NCI-H2227 (cell line): ENCODE data around the gene TP63.
"Not testable (repeated sequence)": the region's sequence is repeated elsewhere in the genome, so short reads cannot be mapped to it uniquely, and the experiment has no call there.

Experiments
- DNase-seq: peaks from one replicate; lab custom pipeline; 2025; ENCODE audit not compliant: unreplicated experiment; lab: John Stamatoyannopoulos, UW

The TP63 gene

DNA sequence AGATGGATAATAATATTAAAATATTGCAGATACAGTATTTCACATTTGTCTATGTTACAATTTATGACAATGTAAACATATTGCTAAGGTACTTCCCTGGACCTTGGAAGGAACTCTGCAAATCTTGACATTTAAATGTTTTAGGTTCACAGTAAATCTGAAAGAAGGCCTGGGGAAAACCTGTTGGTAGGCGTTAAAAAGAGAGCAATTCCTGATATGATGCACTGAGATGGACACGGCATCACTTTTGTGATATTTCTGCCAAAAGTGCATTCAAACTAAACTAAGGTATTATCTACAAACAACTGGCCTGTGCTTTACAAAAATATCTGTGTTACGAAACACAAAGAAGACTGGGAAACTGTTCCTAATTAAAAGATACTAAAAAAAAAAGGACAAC, 6.1 kb upstream of the TP63 start:
- no peak for DNase-seq

DNA sequence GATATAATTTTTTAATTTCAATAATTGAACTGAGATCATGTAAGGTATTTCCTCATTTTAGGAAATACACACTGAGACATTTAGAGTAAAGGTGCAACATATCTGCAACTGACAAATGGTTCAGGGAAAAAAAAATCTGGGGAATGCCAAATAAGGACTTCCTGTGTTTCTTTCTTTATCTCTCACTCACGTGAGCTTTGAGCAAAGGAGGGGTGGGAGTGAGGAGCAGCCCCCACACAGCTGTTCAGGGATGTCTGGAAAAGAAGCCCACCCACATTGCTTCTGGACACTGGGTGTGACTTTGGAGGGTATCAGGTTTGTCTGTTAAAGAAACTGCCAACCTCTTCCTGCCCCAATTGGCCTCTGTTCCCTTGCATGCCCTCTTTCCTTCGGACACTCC, 5.6 kb upstream of the TP63 start:
- no peak for DNase-seq

DNA sequence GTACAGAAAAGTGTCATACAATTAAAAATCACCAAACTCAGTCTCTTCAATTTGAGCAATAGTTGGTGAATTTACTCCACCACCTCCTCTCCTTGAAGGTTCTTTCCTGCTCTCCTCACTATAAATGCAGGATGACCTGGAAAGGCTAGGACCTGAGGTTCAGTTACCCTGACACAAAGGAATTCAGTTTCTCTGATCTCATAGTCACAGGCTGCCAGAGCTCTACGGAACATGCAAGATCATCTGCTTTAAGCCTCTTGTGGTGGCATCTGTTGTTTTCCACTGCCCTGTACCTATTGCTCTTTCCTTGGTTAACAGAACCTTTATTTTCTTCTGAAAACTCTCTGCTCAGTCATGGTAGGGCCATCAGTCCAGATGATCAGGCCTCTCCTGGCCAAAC, 4.9 kb upstream of the TP63 start:
- DNase-seq = no peak

DNA sequence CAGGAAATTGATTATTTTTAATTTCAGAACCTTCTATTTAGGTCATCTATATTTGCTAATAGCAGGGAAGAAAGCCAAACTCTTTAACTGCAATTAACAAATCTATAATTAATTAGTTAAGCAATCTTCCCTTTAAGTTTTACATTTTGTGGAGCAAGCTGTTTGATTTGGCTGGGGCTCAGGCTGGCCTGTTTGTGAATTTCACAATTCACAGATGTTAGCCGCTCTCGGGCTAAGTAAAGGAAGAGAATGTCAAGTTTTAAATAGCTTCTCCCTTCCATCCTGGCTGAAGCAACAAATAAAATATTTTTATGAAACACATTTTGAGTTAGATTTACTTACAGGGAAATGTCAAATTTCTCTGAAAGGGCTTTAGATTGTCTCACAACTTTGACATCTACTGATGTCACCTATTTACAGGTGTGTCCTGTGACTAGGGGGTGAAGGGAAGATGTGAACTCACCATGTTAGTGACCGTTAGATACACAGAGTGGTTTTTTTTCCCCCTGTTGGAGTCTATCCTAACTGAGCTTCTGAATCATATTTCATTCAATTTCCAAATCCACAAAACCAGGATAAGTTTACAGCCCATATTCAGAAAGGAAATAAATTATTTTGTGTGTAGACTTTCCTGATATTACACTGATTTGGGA, 1.3 kb upstream of the TP63 start:
- DNase-seq = no peak

DNA sequence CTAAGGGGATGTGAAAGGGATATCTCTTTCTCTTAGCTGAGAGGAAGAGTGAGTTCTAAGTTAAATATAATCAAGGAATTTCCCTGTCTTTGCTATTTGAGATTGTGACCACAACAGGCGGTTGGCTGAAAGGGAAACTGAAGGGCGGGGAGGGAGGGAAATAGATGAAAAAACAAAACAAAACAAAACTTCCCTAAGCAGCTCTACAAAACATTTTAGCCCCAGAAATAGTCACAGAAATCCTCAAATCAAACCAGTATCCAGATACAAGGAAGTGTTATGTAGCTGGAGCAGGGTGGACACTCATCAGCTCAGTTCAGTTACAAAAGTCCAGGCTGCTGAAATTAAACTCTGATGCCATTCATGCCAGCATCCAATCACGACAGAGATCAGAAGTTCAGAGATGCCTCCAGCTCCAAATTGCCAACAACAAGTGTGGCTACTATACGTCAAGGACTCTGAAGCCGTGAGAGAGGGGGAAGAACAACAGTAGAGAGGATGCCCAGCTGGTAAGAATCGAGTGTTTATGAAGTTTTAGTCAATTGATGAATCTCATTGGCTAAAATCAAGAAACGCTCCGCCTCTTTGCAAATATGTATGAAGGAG, 319 bp upstream of the TP63 start:
- no peak for DNase-seq

DNA sequence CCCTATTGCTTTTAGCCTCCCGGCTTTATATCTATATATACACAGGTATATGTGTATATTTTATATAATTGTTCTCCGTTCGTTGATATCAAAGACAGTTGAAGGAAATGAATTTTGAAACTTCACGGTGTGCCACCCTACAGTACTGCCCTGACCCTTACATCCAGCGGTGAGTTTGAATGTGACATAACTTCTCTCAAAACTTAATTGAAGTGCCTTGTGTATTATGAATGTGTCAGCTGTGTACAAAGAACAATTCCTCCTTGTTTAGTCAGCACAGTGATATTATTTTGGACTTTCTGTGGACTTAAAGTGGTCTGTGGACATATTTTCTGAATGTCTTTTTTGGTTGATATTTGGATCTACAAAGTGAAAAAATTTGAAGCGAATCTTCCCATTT, 220 bp downstream of the TP63 start:
- no peak for DNase-seq

DNA sequence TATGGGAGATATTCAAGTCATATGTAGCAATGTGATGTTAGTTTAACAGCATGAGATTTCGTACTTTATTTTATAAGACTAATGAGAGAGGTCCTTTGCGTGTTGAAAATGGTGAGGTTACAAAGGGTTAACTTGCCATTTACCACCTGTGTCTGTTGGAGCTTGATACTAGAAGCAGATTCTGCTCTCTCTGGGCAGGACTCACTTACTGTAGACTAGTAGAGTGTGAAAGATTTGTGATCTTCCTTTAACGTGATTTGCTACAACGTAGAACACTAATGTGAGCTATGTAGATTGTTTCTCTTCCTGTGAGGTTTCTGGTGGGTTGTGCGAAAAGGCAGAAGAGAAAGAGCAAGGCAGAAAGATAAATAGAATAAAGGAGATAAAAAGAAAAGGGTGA, 1.1 kb downstream of the TP63 start:
- no peak for DNase-seq

DNA sequence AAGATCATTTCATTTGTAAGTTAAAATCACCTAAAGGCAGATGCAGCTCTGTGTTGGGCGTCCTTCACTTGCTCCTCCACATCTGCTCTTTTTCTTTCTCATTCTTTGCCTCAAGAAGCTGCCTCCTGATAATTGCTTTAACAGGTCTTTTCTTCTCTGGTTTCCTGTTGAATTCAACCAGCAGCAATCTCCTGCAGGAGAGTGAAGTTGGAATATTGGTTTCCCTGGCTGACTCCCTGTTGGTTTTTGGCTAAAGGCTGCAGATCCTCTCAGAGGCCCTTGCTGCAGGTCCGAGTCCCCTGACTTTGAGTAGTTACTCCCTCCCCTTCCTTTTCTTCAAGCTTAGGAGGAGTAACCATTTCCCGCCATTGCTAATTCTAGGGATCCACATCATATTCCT, 4.2 kb downstream of the TP63 start:
- DNase-seq = no peak

DNA sequence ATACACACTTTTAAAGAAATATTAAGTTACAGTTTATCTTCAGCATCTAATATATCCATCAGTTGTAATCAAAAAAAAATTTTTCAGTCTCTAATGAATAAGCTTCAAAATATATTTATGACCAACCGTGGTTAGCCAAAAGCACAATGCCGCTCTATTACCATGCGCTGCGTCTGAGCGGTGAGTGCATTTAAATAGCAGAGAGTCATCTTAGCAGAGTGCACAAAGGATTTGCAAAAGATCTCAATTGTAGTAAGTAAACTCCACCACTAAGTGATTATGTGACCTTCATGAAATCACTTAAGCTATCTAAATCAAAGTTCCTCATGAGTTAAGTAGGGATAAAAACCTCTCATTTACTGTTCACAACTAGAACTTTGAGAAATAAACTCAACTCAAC, 4.9 kb downstream of the TP63 start:
- DNase-seq = no peak

DNA sequence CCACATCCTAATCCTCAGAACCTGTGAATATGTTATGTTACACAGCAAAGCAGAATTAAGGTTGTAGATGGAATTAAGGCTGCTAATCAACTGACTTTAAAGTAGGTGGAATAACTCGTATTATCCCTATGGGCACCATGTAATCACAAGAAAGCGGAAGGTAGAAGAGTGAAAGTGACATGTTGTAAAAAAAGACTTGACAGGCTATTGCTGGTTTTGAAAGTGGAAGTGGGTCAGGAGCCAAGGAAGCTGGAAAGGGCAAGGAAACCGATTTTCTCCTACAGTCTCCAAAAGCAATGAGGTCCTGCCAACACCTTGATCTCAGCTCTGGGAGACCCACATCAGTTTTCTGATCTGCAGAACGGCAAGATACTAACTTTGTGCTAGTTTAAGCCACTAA, 6.6 kb downstream of the TP63 start:
- DNase-seq = no peak

DNA sequence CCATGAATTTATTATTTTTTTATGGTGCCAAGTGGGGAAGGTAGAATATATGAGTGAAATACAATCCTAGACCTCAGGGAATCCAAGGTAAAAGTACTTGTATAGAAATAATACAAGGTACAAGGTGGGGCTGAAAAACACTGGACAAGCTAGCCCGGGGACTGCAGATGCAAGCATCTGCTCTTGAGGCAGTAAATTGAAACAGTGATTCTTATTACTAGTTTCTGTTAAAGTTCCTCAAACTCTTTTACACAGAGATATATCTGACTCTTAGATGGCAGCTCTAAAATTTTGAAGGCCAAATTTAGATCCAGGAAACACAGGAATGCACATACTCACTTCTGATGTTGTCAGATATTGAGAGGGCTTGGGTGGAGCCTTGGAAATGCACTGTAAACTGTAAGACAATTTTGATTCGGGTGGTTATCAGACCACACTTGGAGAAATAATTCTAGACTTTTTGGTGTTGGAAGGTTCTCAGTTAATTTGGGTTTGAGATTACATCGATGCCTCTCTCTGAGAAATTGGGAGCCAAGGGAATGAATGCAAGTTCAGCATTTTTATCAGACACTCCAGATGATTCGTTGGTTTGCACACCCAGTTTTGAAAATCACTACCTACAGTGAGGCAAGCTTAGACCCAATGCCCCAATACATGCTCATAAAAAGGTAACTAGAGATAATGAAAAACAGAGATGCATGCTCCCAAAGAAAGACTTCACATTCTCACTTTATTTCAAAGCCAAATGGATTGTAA, 7.3 kb downstream of the TP63 start:
- no peak for DNase-seq

DNA sequence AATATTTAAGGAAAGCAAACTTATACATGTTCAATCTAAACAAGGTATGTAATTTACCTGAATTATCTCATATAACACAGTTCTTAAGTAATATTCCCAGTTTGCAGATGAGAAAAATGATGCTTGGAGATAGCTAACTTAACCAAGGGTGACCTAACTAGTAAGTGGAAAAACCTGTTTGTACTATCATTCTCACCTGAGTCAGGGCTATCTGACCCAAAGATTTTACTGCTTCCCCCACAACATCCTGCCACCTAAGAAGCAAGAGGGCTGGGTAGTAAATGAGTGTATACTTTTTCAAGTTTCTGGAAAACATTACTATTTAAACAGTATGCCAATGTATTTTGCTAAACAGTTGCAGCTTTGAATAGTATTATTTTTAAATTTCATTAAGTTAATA, 10.6 kb downstream of the TP63 start:
- DNase-seq = no peak

DNA sequence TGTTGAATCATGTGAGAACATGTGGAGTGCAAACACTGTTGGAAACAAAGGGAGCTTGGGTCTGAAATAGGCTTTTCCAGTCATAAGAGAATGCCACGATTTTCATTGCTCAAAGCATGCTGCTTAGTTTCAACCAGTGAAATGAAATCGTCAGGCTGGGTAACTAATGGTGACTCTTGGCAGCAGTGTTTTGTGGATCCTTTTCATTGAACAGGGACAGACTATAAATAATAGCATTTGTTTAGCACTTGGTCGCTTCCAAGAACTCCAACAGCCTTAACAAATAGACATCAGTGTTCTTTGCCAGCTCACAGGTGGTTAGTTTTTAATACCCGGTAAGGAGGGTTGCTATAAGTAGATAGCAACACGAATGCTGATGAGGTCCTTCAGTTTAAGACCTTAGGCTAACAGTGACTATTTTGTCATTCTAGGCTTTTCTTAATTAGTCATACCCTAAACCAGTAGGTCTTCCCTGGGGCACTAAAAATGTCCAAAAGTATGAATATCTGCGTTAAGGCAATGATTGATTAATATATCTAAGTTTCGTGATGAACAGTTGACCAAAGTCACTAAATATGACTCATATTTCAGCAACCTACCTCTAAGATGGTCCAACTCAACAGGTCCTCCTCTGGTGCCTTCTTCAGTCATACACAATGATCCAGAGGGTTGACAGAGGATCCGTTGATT, 15.8 kb downstream of the TP63 start:
- DNase-seq = no peak

DNA sequence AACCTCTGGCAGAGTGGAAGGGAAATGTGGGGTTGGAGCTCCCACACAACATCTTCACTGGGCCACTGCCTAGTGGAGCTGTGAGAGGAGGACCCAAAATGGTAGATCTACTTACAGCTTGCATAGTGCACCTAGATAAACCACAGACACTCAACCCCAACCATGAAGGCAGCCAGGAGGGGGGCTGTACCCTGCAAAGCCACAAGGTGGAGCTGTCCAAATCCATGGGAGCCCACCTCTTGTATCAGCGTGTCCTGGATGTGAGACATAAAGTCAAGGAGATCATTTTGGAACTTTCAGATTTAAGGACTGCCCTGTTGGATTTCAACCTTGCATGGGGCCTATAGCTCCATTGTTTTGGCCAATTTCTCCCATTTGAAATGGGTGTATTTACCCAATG, 20.9 kb downstream of the TP63 start:
- no peak for DNase-seq

DNA sequence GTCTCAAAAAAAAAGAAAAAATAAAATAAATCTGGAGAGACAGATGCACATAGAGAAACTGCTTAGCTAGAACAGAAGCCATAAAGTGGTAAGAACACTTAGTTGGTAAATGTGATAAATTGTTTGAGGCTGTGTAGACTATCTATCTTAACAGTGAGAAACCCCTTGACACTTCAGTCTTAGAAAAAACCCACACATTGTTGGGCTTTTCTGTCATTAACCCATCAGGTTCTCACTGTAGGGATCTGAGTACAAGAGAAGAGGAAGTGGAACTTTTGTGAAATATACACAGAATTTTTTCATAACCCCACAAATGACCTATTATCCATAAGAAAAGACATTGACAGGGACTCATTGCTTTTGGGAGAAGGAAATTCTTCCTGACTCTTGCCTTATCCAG, 24.4 kb downstream of the TP63 start:
- no peak for DNase-seq

DNA sequence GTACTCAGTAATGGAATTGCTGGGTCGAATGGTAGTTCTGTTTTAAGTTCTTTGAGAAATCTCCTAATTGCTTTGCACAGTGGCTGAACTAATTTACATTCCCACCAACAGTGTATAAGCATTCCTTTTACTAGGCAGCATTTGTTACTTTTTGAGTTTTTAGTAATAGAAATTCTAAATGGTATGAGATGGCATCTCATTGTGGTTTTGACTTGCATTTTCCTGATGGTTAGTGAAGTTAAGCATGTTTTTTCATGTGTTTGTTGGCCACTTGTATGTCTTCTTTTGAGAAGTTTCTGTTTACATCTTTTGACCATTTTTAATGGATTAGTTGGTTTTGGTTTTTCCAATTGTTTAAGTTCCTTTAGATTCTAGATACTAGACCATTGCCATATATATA, 28.4 kb downstream of the TP63 start:
- DNase-seq = no peak

DNA sequence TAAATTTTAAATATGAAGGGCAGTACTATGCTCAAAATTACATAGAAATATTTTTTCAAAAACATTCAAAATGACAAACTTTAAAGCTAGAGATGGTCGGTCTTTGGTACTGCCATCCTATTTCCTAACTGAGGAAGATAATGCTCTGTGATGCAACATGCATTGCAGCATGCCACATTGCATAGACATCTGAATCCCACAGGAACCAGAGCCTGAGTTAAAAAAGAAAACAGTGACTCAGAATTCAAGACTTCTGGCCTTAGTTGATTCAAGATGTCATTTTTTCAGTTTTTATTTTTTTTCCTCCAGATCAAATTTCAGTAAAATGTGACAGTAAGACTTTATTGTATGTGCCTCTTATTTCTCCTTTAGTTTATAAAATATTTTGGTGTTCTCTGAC, 33.1 kb downstream of the TP63 start:
- no peak for DNase-seq

DNA sequence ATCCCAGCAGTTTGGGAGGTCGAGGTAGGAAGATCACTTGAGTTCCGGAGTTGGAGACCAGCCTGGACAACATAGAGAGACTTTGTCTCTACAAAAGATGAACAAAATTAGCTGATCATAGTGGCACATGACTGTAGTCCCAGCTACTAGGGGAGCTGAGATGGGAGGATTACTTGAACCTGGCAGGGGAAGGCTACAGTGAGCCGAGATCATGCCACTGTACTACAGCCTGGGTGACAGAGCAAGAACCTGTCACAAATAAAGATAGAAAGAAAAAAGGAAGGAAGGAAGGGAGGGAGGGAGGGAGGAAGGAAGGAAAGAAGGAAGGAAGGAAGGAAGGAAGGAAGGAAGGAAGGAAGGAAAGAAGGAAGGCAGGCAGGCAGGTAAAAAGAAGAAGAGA, 41.2 kb downstream of the TP63 start:
- DNase-seq = not testable (repeated sequence)

DNA sequence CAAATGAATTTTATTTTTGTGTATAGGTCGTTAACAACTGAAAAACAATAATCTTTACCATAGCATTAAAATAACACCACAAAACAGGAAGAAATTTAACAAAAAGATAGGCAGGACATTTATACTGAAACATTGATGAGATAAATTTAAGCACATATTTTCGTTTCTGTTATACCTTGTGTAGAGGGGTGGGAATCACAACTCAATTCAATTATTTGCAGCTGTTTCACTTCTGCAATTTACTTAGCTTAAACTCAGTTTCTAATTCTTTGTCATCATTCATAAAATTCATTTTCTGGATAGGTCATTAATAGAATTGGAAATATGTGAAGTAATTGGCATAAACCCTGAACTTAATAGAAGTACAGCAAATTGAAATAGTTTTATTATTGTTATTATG, 42.3 kb downstream of the TP63 start:
- no peak for DNase-seq

DNA sequence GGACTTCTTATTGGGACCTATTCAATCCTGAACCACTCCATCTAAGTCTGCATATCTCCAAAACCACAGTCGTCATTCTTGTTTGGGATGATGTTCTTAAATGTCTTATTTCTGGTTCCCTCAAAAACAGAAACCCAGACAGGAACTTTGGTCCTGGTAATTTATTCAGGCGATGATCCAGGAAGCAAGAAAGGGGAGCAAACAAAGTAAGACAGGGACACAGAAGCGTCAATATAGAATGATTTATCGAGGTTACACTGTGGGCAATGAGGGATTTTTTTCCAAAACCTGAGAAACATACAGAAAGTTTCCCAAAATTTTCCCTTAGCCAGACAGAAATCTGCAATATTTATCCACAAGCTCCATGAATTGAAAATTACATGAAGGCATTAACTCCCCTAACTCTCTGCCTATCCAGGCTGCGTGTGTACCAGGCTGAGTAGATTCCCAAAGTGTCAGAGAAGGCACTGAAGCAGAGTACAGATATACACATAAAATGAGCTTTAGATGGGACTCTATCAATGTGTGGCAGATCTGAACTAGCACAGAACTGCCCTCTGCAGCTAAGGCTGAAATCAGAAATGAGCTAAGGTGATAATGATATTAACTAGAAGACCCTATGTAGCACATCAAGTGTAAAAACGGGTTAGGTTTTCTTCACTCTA, 43.2 kb downstream of the TP63 start:
- DNase-seq = no peak

DNA sequence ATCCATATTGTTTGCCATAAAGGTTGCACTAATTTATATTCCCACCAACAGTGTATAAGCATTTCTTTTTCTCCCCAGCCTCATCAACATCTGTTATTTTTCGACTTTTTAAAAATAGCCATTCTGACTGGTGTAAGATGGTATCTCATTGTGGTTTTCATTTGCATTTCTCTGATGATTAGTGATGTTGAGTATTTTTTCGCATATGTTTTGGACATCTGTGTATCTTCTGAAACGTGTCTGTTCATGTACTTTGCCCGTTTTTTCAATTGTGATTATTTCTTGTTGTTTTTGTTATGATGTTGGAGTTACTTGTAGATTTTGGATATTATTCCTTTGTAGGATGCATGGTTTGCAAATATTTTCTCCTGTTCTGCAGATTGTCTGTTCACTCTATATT, 46.5 kb downstream of the TP63 start:
- no peak for DNase-seq

DNA sequence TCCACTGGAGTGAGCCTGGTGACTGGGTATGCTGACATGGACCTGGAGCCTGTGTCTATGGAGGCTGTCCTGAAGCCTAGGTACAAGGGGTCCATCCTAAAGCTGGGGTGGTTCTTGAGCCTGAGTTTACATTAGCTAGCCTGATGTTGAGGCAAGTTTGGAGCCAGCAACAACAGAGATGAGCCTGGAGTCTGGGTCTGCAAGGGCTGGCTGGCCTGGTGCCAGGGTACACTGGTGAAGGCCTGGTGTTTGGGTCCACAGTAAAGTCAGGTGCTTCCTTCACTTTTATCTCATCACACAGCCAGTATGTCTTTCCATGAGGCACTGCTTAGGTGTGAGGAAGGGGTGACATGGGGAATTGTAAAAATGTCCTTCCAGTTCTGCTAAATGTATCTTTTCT, 49.5 kb downstream of the TP63 start:
- no peak for DNase-seq
